ENCODE data around the gene XPOT.
A peak's percentile ranks its signal among the peaks of the same experiment; 100 is the strongest.

The XPOT gene

GRCh38 chr12:64428956-64429355, 24.8 kb downstream of the XPOT start:
- no peak for DNase-seq

GRCh38 chr12:64430886-64431285, 26.7 kb downstream of the XPOT start:
- DNase-seq: no peak

- DNase-seq: no peak
Measured at GRCh38 chr12:64431791-64432190, 27.6 kb downstream of the XPOT start.

DNA sequence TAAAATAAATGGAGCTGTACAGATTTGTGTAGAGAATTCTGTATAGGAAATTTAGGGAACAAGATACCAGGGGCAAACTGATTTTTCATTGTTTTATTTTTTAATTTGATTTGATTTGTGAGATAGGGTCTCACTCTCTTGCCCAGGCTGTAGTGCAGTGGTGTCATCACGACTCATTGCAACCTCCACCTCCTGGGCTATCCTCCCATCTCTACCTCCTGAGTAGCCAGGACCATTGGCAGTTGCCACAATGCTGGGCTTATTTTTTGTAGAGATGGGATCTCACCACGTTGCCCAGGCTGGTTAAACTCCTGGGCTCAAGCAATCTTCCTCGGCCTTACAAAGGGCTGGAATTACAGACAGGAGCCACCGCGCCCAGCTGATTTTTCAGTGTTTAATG, 29.7 kb downstream of the XPOT start:
- DNase-seq: no peak

GRCh38 chr12:64440100-64440499, 35.9 kb downstream of the XPOT start:
- no peak for DNase-seq

DNA sequence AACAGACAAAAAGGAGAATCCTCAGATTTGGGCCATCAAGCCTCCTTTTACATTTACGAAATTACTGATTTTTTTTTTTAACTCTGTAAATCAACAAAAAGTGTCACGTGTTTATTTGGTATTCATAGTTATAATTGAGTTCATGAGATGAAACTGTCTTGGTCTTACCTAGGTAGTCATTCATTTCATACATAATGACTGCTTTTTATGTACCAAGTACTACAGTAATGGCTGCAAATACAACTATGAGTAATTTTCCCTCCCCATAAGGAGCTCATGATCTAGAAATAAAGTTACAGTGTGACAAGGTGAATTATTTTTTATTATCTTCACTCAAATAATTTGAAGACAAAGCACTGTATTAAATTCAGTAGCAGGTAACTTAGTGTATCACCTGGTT, 41.3 kb downstream of the XPOT start:
- DNase-seq: no peak

DNA sequence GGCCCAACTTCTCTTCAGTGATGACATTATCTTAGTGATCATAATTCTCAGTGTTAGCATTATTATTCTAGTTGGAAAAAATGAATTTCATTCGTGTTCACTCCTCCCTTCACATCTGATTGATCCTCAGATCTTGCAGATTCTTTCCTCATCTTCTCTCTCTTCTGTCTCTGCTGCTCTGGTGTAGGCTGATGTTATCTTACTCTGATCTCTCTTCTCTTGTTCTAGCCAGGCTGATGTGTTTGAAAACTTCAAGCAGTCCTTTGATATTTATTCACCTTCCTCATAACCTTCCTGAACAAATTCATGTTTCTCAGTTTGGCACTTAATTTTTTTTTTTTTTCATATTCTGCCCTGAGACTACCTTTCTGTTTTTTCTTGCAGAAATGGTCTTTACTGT, 42.1 kb downstream of the XPOT start:
- DNase-seq: no peak

GRCh38 chr12:64450057-64450640, 46.0 kb downstream of the XPOT start:
- no peak for DNase-seq

GRCh38 chr12:64450711-64451486, 46.7 kb downstream of the XPOT start:
- DNase-seq: peak in 1 of 2 experiments; percentile 45

DNA sequence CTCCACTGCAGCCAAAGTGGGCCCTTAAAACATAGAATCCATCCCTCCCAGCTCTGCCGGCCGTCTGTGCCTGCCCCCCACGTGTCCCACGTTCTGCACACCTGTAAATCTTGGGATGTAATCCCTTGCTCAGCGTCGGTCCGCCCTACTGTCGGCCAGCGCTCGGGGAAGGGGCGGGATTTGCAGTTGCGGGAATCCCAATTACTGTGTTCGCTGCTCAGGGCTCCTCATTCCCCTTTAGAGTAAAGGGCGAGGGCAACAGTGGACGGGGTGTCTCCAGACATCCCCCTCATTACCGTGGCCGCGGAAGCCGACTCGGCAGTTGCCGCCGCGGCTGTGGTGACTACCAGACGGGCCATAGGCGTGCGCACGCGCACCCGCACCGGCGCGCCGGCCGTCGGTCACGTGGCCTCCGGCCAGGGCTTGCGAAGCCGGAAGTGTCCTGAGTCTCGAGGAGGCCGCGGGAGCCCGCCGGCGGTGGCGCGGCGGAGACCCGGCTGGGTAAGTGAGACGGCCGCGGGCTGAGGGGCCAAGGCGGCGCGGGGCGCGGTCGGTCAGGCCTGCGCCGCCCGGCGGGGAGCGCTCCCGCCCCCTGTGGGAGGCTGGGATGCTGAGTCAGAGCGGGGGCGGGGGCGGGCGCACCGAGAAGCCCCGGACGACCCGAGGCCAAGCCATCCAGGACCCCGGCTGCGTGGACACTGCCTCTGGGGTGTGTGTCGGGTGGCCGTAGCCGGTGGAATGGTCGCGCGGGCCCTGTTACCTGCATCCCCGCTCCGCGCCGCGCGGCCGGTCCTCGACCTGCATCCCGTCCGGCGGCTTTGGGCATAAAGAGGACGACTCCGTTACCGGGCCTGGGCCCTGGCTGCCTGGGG, 47.7 kb downstream of the XPOT start, which contains the start of gene TBK1:
Gene TBK1 (plus strand): TSS at position 434 of the 872 bp plus-strand sequence. CDS start 3,751 bp downstream, outside the sequence.
- DNase-seq: peak; percentile 68 to 89

DNA sequence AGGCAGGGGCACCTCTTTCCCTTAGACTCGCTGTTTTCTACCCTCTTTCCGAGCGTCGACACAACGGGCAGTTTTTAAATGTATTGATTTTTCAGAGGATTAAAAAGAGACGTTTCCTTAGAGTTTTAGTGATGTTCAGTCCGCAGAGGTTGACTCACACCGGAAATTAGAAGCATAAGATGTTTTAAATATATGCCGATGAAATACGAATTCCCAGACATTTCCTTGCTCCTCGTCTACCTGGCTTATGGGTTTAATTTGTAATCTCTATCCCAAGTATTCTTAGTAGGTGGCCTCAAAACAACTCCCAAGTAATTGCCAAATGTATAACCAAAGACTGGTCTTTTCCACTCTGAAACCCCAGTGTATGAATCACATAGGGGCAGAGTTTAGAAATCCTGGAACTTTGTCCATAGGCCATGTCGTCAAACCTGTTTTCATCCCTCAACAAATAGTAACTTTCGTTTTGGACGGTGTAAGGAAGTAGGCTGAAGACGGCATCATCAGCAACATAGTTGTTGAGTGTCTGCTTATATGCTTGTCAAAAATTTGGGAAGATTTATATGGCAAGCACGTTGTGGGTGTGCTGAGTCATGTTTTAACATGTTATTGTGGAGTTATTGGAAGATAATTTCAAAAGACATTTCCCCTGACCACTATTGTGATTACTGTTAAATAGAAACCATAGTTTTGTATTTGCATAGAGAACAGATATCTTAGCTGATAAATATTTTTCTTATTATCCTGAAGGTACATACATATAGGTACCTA, 48.6 kb downstream of the XPOT start:
- peak in 1 of 2 experiments; percentile 22 for DNase-seq

DNA sequence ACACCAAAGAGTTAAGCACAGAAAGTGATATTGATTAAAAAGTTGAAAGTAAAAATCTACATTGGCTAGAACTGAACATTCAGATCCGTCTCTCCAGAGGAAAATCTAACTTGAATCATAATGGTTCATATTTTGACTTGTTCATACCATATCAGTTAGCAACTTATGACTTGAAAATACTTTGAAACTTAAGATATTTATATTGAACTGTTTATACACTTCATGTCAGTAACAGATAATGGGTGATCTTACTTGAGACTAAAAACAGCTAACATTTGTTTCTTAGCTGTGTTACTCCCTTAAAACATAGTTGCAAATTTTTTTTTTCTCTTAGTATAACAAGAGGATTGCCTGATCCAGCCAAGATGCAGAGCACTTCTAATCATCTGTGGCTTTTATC, 51.3 kb downstream of the XPOT start:
- no peak for DNase-seq

DNA sequence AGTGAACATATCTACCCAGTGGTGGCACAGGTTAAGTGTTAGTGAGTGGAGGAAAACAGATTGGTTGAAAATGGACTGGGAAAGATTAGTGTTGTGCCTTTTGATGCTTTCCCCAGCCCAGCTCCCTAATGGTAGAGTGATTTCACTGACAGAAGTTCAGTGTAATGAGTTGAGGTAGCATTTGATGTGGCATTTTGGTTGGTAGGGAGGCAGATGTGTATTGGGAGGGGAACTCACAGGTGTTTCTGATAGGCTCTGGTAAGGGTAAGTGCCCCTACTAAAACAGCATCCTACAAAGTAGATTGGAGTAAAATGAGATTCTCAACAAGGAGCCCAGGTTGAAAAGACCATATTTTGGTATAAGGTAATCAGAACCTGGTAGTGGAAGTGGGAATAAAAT, 51.9 kb downstream of the XPOT start:
- no peak for DNase-seq

DNA sequence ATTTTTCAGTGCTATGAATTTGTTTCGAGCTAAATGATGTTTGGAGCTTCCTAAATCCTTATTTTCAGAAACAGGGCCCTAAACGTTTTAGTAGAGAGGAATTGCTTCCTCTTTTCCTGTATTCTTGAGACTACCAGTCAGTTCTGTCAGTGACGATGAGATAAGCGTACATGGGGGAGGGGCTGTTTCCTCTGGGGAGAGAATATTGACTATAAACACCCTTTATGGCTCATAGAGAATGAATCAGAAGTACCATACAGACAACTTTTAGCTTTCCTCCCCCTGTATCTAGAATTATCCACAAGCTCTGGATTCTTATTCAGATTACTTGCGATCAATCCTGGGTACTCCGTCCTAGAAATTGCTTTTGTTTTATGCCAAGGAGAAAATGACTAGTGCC, 52.8 kb downstream of the XPOT start:
- no peak for DNase-seq

DNA sequence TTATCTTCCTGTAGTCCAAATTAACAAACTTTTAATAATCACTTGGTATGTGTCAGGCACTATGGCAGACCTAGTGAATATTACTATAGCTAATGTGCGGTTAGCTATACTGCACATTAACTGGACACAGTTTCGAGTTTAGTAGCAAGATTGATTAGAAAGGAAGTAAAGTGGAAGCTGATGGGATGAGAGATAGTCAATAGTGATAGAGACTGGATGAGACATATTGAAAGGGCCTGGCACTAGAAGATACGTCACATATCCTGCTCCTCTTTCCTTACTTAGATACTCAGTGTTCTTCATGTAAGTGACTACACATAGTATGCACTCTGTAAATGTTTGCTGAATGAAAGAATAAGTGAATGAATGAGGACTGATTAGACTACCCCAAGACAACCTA, 53.3 kb downstream of the XPOT start:
- DNase-seq: no peak

GRCh38 chr12:64457923-64458322, 53.7 kb downstream of the XPOT start:
- DNase-seq: no peak

GRCh38 chr12:64459394-64459891, 55.3 kb downstream of the XPOT start:
- no peak for DNase-seq

GRCh38 chr12:64461634-64462414, 57.6 kb downstream of the XPOT start:
- no peak for DNase-seq

GRCh38 chr12:64466178-64466577, 62.0 kb downstream of the XPOT start:
- DNase-seq: no peak

- DNase-seq: no peak
Measured at GRCh38 chr12:64468966-64469365, 64.8 kb downstream of the XPOT start.

- DNase-seq: no peak
Measured at GRCh38 chr12:64469455-64470142, 65.4 kb downstream of the XPOT start.
